Activated T-cell treated with anti-CD3 and anti-CD28 coated beads, Interleukin-2, amount 50 U/mL, for 4 hours (primary cell): Measurements from ENCODE around the gene GMDS. TPM values are rescaled to one million over a fixed set of nuclear protein-coding genes. Genes with fewer than 3 reads are reported as not detected.

Source experiments
- ATAC-seq, 2 donors: fragments of 200-7000 bp; cut with Tn5 transposase; one replicate each; pipeline ENCODE4 v1.10.0; 2021
- DNase-seq: peaks from one replicate; pipeline ENCODE4 v3.0.0-alpha.2; 2020
- H3K27me3 Mint-ChIP-seq: one replicate; pipeline ENCODE4 v1.8.0; 2021; ENCODE audit warnings: low read depth, mixed read lengths
- H3K36me3 Mint-ChIP-seq: one replicate; pipeline ENCODE4 v1.8.0; 2022; ENCODE audit warnings: mixed read lengths; ENCODE audit not compliant: insufficient read depth
- H3K4me1 Mint-ChIP-seq: one replicate; pipeline ENCODE4 v1.8.0; 2021; ENCODE audit warnings: low read depth, mixed read lengths
- H3K4me3 Mint-ChIP-seq: one replicate; pipeline ENCODE4 v1.8.0; 2021; ENCODE audit warnings: mild to moderate bottlenecking, moderate library complexity, mixed read lengths
- H3K9me3 Mint-ChIP-seq: one replicate; pipeline ENCODE4 v1.8.0; 2021; ENCODE audit warnings: mixed read lengths
- total RNA-seq, 3 donors: library from RNA; stranded (reverse); gene quantifications; one replicate each; pipeline ENCODE4 v1.2.1, GENCODE V29; 2021

GMDS gene
- total RNA-seq, 3 donors from 2014 or later: 38.9 to 48.0 (median 43.9) TPM

GRCh38 chr6:1825926-1826325 lies 419.5 kb downstream of the GMDS start:
- Mint-ChIP-seq H3K36me3 (peaks cover 20% of the 10 kb centered on the region), H3K9me3 (peaks cover 17% of the 10 kb centered on the region), H3K4me1 (no peaks in the 10 kb centered on the region), H3K27me3 (no peaks in the 10 kb centered on the region), H3K4me3 (no peak overlapping the region)
- DNase-seq (no peak), ATAC-seq (no peak)

DNA sequence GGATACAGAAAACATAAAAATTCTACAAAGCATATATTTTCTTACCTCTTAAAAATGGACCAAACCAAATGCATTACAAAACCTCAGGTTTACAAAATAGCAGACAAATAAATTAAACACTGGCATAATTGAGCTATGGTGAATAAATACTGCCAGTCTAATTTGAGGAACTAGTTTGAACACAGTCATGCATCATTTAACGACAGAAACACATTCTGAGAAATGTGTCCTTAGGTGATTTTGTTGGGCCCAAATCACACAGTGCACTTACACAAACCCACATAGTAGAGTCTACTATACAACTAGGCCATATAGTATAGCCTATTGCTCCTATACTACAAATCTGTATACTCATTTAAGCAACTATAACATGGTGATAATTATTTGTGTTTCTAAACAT lies 420.1 kb downstream of the GMDS start:
- DNase-seq: no peak
- no peak overlapping the region for H3K4me3 Mint-ChIP-seq
- peaks cover 17% of the 10 kb centered on the region for H3K9me3 Mint-ChIP-seq
- ATAC-seq: no peak
- no peaks in the 10 kb centered on the region for H3K27me3 Mint-ChIP-seq
- H3K36me3 Mint-ChIP-seq: peaks cover 19% of the 10 kb centered on the region
- H3K4me1 Mint-ChIP-seq: no peaks in the 10 kb centered on the region

GRCh38 chr6:1821513-1822183 lies 423.8 kb downstream of the GMDS start:
- ATAC-seq: no peak
- H3K4me3 Mint-ChIP-seq: no peak overlapping the region
- H3K9me3 Mint-ChIP-seq: no peaks in the 10 kb centered on the region
- no peaks in the 10 kb centered on the region for H3K27me3 Mint-ChIP-seq
- H3K36me3 Mint-ChIP-seq: peaks cover 6% of the 10 kb centered on the region
- DNase-seq: no peak
- no peaks in the 10 kb centered on the region for H3K4me1 Mint-ChIP-seq

GRCh38 chr6:1821164-1821512 lies 424.3 kb downstream of the GMDS start:
- Mint-ChIP-seq H3K4me3 (no peak overlapping the region), H3K4me1 (no peaks in the 10 kb centered on the region)
- ATAC-seq: no peak

DNA sequence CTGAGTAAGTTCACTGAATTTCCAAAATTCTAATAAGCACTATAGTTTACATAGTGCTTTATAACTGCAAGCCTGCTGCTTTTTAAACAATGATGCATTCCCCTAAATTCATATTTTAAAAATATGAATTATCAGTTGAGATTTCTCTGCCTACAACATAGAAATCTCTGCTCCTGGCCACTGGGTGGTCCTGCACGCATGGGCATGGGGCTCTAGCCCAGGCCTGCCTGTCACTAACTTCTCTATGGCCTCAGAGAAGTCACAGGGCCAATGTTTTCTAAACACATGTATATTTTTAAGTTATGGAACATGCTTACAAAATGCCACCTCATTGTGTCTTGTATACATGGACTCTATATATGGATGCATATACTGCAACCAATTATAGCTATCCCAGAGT lies 424.7 kb downstream of the GMDS start:
- Mint-ChIP-seq H3K27me3 (no peaks in the 10 kb centered on the region), H3K36me3 (peaks cover 3% of the 10 kb centered on the region), H3K4me1 (no peaks in the 10 kb centered on the region), H3K9me3 (no peaks in the 10 kb centered on the region), H3K4me3 (no peak overlapping the region)
- no peak for DNase-seq
- ATAC-seq: no peak

More at GRCh38 chr6:1821164-1821512, 424.3 kb downstream of the GMDS start:
- no peak for DNase-seq
- H3K27me3 Mint-ChIP-seq: no peaks in the 10 kb centered on the region
- no peaks in the 10 kb centered on the region for H3K9me3 Mint-ChIP-seq
- peaks cover 5% of the 10 kb centered on the region for H3K36me3 Mint-ChIP-seq

DNA sequence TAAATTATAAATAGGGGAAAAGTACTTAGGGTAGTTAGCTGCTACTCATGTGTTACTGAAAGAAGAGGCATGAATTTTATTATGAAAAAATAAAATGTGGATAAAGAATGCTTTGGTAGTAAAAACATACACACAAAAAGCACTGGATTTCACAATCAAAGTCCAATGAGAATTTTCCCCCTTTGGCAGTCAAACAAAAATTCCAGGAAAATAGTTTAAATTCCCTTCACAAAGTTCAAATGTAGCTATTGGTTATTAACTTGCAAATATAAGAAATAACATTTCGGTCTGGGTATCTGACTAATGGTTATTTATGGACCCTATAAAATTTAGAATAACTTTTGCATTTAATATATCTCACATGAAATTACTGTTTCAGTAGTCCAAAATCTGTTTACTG lies 425.2 kb downstream of the GMDS start:
- H3K9me3 Mint-ChIP-seq: no peaks in the 10 kb centered on the region
- peaks cover 3% of the 10 kb centered on the region for H3K36me3 Mint-ChIP-seq
- no peaks in the 10 kb centered on the region for H3K4me1 Mint-ChIP-seq
- ATAC-seq (no peak), DNase-seq (no peak)
- no peaks in the 10 kb centered on the region for H3K27me3 Mint-ChIP-seq
- no peak overlapping the region for H3K4me3 Mint-ChIP-seq

DNA sequence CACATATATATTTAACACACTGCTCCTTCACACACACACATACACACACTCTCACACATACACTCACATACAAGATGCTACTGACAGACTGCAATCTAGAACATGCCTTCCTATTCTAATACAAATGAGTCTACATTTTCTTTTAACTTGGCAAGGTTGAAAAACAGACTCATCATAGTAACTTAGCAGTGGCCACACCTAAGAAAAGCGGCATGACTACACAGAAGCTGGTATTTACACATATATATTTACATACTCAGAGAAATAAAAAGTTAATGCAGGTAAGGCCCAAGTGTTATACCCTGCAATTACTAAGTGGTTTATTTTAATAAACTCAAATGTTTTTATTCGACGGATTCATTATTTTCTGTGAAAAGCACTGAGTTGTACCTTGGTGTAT lies 426.4 kb downstream of the GMDS start:
- Mint-ChIP-seq H3K9me3 (no peaks in the 10 kb centered on the region), H3K4me1 (no peaks in the 10 kb centered on the region), H3K27me3 (no peaks in the 10 kb centered on the region), H3K4me3 (no peak overlapping the region), H3K36me3 (no peaks in the 10 kb centered on the region)
- DNase-seq (no peak), ATAC-seq (no peak)

- DNase-seq (no peak), ATAC-seq (no peak)
- no peak overlapping the region for H3K4me3 Mint-ChIP-seq
- no peaks in the 10 kb centered on the region for H3K9me3 Mint-ChIP-seq
- no peaks in the 10 kb centered on the region for H3K36me3 Mint-ChIP-seq
- no peaks in the 10 kb centered on the region for H3K4me1 Mint-ChIP-seq
- H3K27me3 Mint-ChIP-seq: no peaks in the 10 kb centered on the region
Observed at GRCh38 chr6:1817033-1817761, 428.2 kb downstream of the GMDS start.

- Mint-ChIP-seq H3K27me3 (no peaks in the 10 kb centered on the region), H3K4me1 (no peaks in the 10 kb centered on the region), H3K4me3 (no peak overlapping the region), H3K36me3 (no peaks in the 10 kb centered on the region), H3K9me3 (no peaks in the 10 kb centered on the region)
- ATAC-seq (no peak), DNase-seq (no peak)
Observed at GRCh38 chr6:1815827-1816452, 429.5 kb downstream of the GMDS start.

- Mint-ChIP-seq H3K4me1 (no peaks in the 10 kb centered on the region), H3K27me3 (no peaks in the 10 kb centered on the region), H3K9me3 (no peaks in the 10 kb centered on the region), H3K4me3 (no peak overlapping the region), H3K36me3 (peaks cover 3% of the 10 kb centered on the region)
- ATAC-seq: no peak
- DNase-seq: no peak
Observed at GRCh38 chr6:1814279-1814678, 431.1 kb downstream of the GMDS start.

GRCh38 chr6:1812487-1812886 lies 432.9 kb downstream of the GMDS start:
- Mint-ChIP-seq H3K27me3 (no peaks in the 10 kb centered on the region), H3K9me3 (no peaks in the 10 kb centered on the region), H3K4me3 (no peak overlapping the region), H3K36me3 (peaks cover 3% of the 10 kb centered on the region), H3K4me1 (no peaks in the 10 kb centered on the region)
- no peak for DNase-seq
- ATAC-seq: no peak

- Mint-ChIP-seq H3K36me3 (peaks cover 3% of the 10 kb centered on the region), H3K4me1 (no peaks in the 10 kb centered on the region), H3K9me3 (no peaks in the 10 kb centered on the region), H3K4me3 (no peak overlapping the region), H3K27me3 (no peaks in the 10 kb centered on the region)
- ATAC-seq (no peak), DNase-seq (no peak)
Observed at GRCh38 chr6:1812034-1812433, 433.4 kb downstream of the GMDS start.

DNA sequence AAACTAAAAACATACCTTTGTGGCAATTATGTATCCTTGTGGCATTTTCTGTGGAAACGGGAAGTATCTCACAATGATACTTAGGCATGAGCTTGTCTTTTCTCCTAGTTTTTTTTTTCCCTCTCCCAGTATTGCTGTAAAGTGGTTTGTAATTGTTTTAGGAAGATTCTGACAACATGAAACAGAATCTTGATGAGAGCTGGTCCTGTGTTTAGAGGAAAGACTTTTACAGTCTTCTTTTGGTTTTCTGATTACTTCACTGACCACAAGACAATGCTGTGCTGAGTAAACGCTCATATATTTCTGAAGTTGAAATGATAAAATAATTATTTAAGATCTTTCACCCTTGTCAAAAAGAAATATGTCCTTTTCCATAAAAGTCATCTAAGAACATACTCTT lies 434.5 kb downstream of the GMDS start:
- no peak for DNase-seq
- Mint-ChIP-seq H3K4me1 (no peaks in the 10 kb centered on the region), H3K27me3 (no peaks in the 10 kb centered on the region), H3K4me3 (no peak overlapping the region), H3K9me3 (no peaks in the 10 kb centered on the region), H3K36me3 (peaks cover 3% of the 10 kb centered on the region)
- ATAC-seq: no peak

DNA sequence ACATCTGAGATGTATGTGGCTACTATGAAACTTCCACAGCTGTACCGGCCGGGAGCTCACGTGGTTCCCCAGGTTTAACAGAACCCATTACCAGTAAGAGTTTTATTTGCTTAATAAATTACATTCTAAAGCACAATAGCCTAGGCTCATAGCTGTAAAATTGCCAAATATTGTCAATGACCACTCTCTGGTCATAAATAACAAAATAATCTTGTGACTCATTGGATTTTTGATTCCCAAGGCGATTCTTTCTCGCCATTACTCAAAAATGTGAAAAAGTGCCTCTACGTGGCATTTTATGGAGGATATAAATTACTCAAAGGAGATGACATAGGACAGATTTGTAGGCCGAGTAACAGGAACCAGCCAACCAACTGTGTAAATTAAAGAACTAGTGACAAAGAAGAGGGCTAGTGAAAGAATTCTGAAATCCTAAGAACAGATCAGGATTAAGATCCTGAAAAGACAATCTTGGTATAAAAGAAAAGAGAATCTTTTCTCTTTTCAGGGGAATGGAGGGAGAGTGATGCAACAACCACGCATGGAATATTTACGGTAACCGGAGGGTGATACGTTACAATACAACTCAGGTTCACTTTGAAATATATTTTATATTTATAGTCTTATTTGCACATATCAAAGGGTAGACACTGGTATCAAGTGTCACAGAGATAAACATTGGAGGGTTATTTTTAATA lies 436.0 kb downstream of the GMDS start:
- H3K27me3 Mint-ChIP-seq: no peaks in the 10 kb centered on the region
- no peaks in the 10 kb centered on the region for H3K4me1 Mint-ChIP-seq
- DNase-seq (no peak), ATAC-seq (no peak)
- no peak overlapping the region for H3K4me3 Mint-ChIP-seq
- H3K36me3 Mint-ChIP-seq: peaks cover 3% of the 10 kb centered on the region
- no peaks in the 10 kb centered on the region for H3K9me3 Mint-ChIP-seq
